MM.1S (cell line): ENCODE data around the gene CTCF.

Experiments used
- DNase-seq: peaks from one replicate; pipeline ENCODE4 v3.0.0-alpha.2; 2015
- H2AFZ ChIP-seq: fragments of 300-600 bp; sonication (generic); 2 replicates; pipeline ENCODE4 v1.6.0; 2016; ENCODE audit warnings: antibody characterized with exemption, low read length
- H3F3A ChIP-seq: fragments of 300-600 bp; sonication (generic); 2 replicates; pipeline ENCODE4 v1.6.1; 2016; ENCODE audit warnings: mild to moderate bottlenecking, antibody characterized with exemption, low read length, moderate library complexity, mixed read lengths; ENCODE audit not compliant: insufficient read depth
- H3K27ac ChIP-seq: fragments of 300-600 bp; sonication (generic); 2 replicates; pipeline ENCODE4 v1.5.1; 2016; ENCODE audit warnings: mild to moderate bottlenecking, low read length
- H3K27me3 ChIP-seq: fragments of 300-600 bp; sonication (generic); replicated peaks from 2 replicates; pipeline ENCODE4 v1.6.0; 2016; ENCODE audit warnings: low read length; ENCODE audit not compliant: insufficient read depth
- H3K36me3 ChIP-seq: fragments of 300-600 bp; sonication (generic); replicated peaks from 2 replicates; pipeline ENCODE4 v1.6.1; 2016; ENCODE audit warnings: mild to moderate bottlenecking, low read length, mixed read lengths; ENCODE audit not compliant: insufficient read depth
- H3K4me1 ChIP-seq: fragments of 300-600 bp; sonication (generic); 2 replicates; pipeline ENCODE4 v1.6.1; 2016; ENCODE audit warnings: low read length, mixed read lengths
- H3K4me2 ChIP-seq: fragments of 300-600 bp; sonication (generic); 2 replicates; pipeline ENCODE4 v1.6.0; 2016; ENCODE audit warnings: low read depth, low read length
- H3K4me3 ChIP-seq: fragments of 300-600 bp; sonication (generic); 2 replicates; pipeline ENCODE4 v1.5.1; 2016; ENCODE audit warnings: low read length, mixed read lengths
- H3K79me2 ChIP-seq: fragments of 300-600 bp; sonication (generic); 2 replicates; pipeline ENCODE4 v1.6.1; 2016; ENCODE audit warnings: mixed run types, low read length, mixed read lengths
- H3K9ac ChIP-seq: fragments of 300-600 bp; sonication (generic); 2 replicates; pipeline ENCODE4 v1.6.1; 2016; ENCODE audit warnings: low read length, mixed read lengths
- H3K9me2 ChIP-seq: fragments of 300-600 bp; sonication (generic); replicated peaks from 2 replicates; pipeline ENCODE4 v1.6.1; 2016; ENCODE audit warnings: mild to moderate bottlenecking, low read length, mixed read lengths; ENCODE audit not compliant: insufficient read depth
- H3K9me3 ChIP-seq: fragments of 300-600 bp; sonication (generic); replicated peaks from 2 replicates; pipeline ENCODE4 v1.6.1; 2016; ENCODE audit warnings: mild to moderate bottlenecking, low read length, mixed read lengths; ENCODE audit not compliant: insufficient read depth
- H4K20me1 ChIP-seq: fragments of 300-600 bp; sonication (generic); 2 replicates; pipeline ENCODE4 v1.6.1; 2016; ENCODE audit warnings: mild to moderate bottlenecking, low read length, moderate library complexity, mixed read lengths; ENCODE audit not compliant: insufficient read depth
- CTCF ChIP-seq: fragments of 300-600 bp; sonication (generic); IDR thresholded peaks from 2 replicates; pipeline ENCODE4 v1.5.1; 2016; ENCODE audit warnings: antibody characterized with exemption, low read length, mixed read lengths
- EZH2 ChIP-seq: fragments of 300-600 bp; sonication (generic); optimal IDR thresholded peaks from 2 replicates; pipeline ENCODE3; 2017; ENCODE audit warnings: low read depth, mild to moderate bottlenecking, antibody characterized with exemption, low read length, mixed read lengths
- EZH2phosphoT487 ChIP-seq: fragments of 300-600 bp; sonication (generic); IDR thresholded peaks from 2 replicates; pipeline ENCODE4 v1.6.1; 2018; ENCODE audit warnings: antibody characterized with exemption, low read length

The CTCF gene

DNA sequence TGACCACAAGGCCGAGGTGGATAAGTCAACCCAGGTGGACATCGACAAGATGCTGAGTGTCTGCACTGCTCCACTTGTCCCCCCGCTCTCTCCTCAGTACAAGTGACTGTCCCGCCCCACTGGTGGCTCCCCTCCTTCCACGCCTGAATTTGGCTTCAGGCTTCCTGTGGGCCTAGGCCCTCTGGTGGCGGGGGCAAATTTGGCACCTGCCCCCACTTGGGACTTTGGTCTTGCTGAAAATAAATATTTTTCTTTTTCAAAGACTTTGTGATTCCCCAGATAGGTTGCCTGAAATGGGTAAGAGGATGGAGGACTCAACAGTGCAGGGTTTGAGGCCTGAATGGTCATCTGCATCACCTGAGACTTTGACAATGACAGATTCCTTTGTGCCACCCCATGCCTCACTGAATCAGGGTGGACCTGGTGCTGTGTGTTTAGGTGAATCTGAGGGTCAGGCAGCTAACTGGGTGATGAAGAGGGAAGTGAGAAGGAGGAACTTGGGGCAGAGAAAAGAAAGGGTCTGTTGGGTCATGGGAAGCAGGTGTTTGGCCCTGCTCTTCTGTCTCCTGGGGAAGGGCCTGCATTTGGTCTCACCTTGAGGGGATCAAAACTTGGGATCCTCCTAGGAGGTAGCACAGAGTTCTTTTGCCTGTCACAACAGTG, 106.3 kb downstream of the CTCF start:
- no peak overlapping the region for H3K4me2 ChIP-seq
- H3K4me1 ChIP-seq, result peaks cover 21% of the 10 kb centered on the region
- H3K27ac ChIP-seq, result no peak overlapping the region; the same call in 1 of the 2 replicates
- H3K27me3 ChIP-seq, result no peaks in the 10 kb centered on the region
- H3K9ac ChIP-seq, result no peak overlapping the region
- no peaks in the 10 kb centered on the region for H4K20me1 ChIP-seq
- TF ChIP-seq CTCF (peak; percentile 35), EZH2phosphoT487 (no peak)
- 0 out of 2 replicates have a peak overlapping the region, but pooled peaks have one; percentile 45 for H2AFZ ChIP-seq
- H3K9me2 ChIP-seq, result no peaks in the 10 kb centered on the region
- H3F3A ChIP-seq, result peaks cover 11% of the 10 kb centered on the region
- no peaks in the 10 kb centered on the region for H3K36me3 ChIP-seq
- H3K9me3 ChIP-seq, result no peaks in the 10 kb centered on the region
- DNase-seq, result no peak
- peaks cover 12% of the 10 kb centered on the region; the same call in 1 of the 2 replicates for H3K79me2 ChIP-seq
- H3K4me3 ChIP-seq, result no peak overlapping the region

GRCh38 chr16:67669499-67670101, 107.3 kb downstream of the CTCF start:
- no peaks in the 10 kb centered on the region for H3K36me3 ChIP-seq
- H3F3A ChIP-seq, result peaks cover 11% of the 10 kb centered on the region
- H4K20me1 ChIP-seq, result no peaks in the 10 kb centered on the region
- no peaks in the 10 kb centered on the region for H3K27me3 ChIP-seq
- no peak overlapping the region for H2AFZ ChIP-seq
- no peak overlapping the region for H3K4me3 ChIP-seq
- no peak overlapping the region for H3K9ac ChIP-seq
- no peak overlapping the region for H3K27ac ChIP-seq
- no peak overlapping the region for H3K4me2 ChIP-seq
- H3K9me3 ChIP-seq, result no peaks in the 10 kb centered on the region
- H3K79me2 ChIP-seq, result peaks cover 12% of the 10 kb centered on the region; the same call in 1 of the 2 replicates
- no peak for DNase-seq
- peaks cover 21% of the 10 kb centered on the region for H3K4me1 ChIP-seq
- TF ChIP-seq CTCF (no peak), EZH2phosphoT487 (no peak), EZH2 (no peak)
- H3K9me2 ChIP-seq, result no peaks in the 10 kb centered on the region

DNA sequence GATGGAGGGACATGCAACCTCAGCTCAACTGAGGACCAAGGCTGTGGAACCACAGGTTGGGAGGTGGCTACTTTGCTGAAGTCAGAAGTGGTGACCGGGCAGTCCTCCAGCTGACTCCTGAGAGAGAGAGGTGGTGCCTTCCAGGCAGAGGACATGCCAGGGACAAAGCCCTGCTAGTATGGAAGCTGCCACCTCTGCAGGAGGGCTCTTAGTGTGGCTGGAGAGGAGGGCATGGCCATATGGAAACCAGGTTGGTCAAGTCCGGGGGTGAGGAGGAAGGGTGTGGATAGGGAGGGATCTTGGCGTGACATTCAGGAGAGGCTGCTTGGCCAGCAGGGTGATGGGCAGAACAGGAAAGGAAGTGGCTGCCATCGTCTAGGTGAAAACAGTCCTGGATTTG, 110.0 kb downstream of the CTCF start:
- H3K9me3 ChIP-seq, result no peaks in the 10 kb centered on the region
- no peaks in the 10 kb centered on the region for H3K27me3 ChIP-seq
- no peak for TF ChIP-seq EZH2phosphoT487
- no peak for TF ChIP-seq CTCF
- TF ChIP-seq EZH2, result no peak
- no peak overlapping the region for H3K9ac ChIP-seq
- no peak overlapping the region for H3K4me2 ChIP-seq
- no peak overlapping the region for H2AFZ ChIP-seq
- H3K79me2 ChIP-seq, result no peaks in the 10 kb centered on the region
- H3K36me3 ChIP-seq, result no peaks in the 10 kb centered on the region
- H3K4me1 ChIP-seq, result peaks cover 13% of the 10 kb centered on the region
- H3K9me2 ChIP-seq, result no peaks in the 10 kb centered on the region
- no peak overlapping the region for H3K27ac ChIP-seq
- no peak overlapping the region for H3K4me3 ChIP-seq
- no peaks in the 10 kb centered on the region for H4K20me1 ChIP-seq
- no peak for DNase-seq
- peaks cover 6% of the 10 kb centered on the region for H3F3A ChIP-seq
